ENCODE results near the gene CS.

- no peak for TF ChIP-seq CTCF (IDR thresholded peaks at IDR 0.05; ENCODE audit: poor library complexity, severe bottlenecking)
- TF ChIP-seq TAF1 (IDR thresholded peaks at IDR 0.05; ENCODE audit: low read depth): no peak
- TF ChIP-seq POLR2AphosphoS5 (IDR thresholded peaks at IDR 0.05): no peak
- TF ChIP-seq EP300 (conservative IDR thresholded peaks at IDR 0.05; ENCODE audit: poor library complexity, severe bottlenecking): no peak
- no peak for TF ChIP-seq SMC3 (conservative IDR thresholded peaks at IDR 0.05; ENCODE audit: poor library complexity)
- TF ChIP-seq REST (IDR thresholded peaks at IDR 0.05; ENCODE audit: borderline replicate concordance): no peak
- TF ChIP-seq EZH2 (IDR thresholded peaks at IDR 0.05; ENCODE audit: borderline replicate concordance, insufficient read depth, low read length, poor library complexity, severe bottlenecking): no peak
- no peak for TF ChIP-seq RAD21 (conservative IDR thresholded peaks at IDR 0.05)
Observed at GRCh38 chr12:56241424-56242303, 58.5 kb downstream of the CS start.
